Measurements from ENCODE around the gene VWA8.
"Not testable (repeated sequence)": the region's sequence is repeated elsewhere in the genome, so short reads cannot be mapped to it uniquely, and the experiment has no call there.

Gene VWA8

DNA sequence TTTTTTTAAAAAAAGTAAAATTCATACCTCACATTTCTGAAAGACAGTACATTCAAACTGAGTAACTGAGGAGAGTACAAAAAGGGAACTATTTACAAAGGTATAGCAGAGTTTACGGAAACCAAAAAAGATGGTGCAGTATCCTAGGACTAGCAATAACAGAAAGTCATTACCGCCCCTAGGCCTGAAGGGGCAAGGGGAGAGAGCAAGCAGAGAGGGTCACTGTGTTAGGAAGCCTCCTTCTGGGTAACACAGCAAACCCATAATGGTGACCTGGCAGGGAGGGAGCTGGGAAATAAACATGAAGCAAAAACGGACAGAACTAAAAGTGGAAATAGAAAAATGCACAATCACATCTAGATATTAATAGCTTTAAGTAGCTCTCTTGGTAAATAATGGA, 8.2 kb downstream of the VWA8 start:
- no peak overlapping the region for H3K4me3 ChIP-seq (ENCODE audit: low read depth, low read length)
- no peak for TF ChIP-seq CTCF (IDR thresholded peaks at IDR 0.05; ENCODE audit: low read depth, low read length)
- TF ChIP-seq POLR2A (IDR thresholded peaks at IDR 0.05; ENCODE audit: extremely low read depth, insufficient read length) = no peak
- TF ChIP-seq, protein P1, sequence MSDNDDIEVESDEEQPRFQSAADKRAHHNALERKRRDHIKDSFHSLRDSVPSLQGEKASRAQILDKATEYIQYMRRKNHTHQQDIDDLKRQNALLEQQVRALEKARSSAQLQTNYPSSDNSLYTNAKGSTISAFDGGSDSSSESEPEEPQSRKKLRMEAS (IDR thresholded peaks at IDR 0.05; ENCODE audit: low read depth, low read length) = no peak
- no peak for TF ChIP-seq MYC (IDR thresholded peaks at IDR 0.05; ENCODE audit: low read depth, low read length)
- DNase-seq (ENCODE audit: low read depth) = no peak

GRCh38 chr13:41949104-41949503, 11.8 kb downstream of the VWA8 start:
- DNase-seq (ENCODE audit: low read depth) = not testable (repeated sequence)

GRCh38 chr13:41945926-41946325, 15.0 kb downstream of the VWA8 start:
- no peak for TF ChIP-seq MYC (IDR thresholded peaks at IDR 0.05; ENCODE audit: low read depth, low read length)
- no peak overlapping the region for H3K4me3 ChIP-seq (ENCODE audit: low read depth, low read length)
- no peak for DNase-seq (ENCODE audit: low read depth)

More at GRCh38 chr13:41949104-41949503, 11.8 kb downstream of the VWA8 start:
- not testable (repeated sequence) for H3K4me3 ChIP-seq (ENCODE audit: low read depth, low read length)

GRCh38 chr13:41944635-41945397, 16.1 kb downstream of the VWA8 start:
- no peak overlapping the region for H3K4me3 ChIP-seq (ENCODE audit: low read depth, low read length)
- no peak for DNase-seq (ENCODE audit: low read depth)

DNA sequence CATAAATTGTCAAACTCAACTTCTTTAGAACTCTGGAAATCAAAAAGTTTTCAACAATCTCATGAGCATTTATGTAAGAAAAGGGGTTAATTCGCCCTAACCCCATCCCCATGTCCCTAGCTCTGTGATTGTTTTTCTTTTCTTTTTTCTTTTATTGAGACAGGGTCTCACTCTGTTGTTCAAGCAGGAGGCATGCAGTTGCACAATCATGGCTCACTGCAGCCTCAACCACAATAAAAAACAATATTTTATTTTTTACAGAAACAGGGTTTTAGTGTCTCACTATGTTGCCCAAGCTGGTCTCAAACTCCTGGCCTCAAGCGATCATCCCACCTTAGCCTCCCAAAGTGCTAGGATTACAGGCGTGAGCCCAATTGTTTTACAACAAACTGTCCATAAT, 16.7 kb downstream of the VWA8 start:
- TF ChIP-seq CTCF (IDR thresholded peaks at IDR 0.05; ENCODE audit: low read depth, low read length) = no peak
- TF ChIP-seq POLR2A (IDR thresholded peaks at IDR 0.05; ENCODE audit: extremely low read depth, insufficient read length) = no peak
- TF ChIP-seq MYC (IDR thresholded peaks at IDR 0.05; ENCODE audit: low read depth, low read length) = no peak
- TF ChIP-seq, protein P1 (IDR thresholded peaks at IDR 0.05; ENCODE audit: low read depth, low read length) = no peak

More at GRCh38 chr13:41944635-41945397, 16.1 kb downstream of the VWA8 start:
- TF ChIP-seq MYC (IDR thresholded peaks at IDR 0.05; ENCODE audit: low read depth, low read length) = no peak
- no peak for TF ChIP-seq POLR2A (IDR thresholded peaks at IDR 0.05; ENCODE audit: extremely low read depth, insufficient read length)
- no peak for TF ChIP-seq CTCF (IDR thresholded peaks at IDR 0.05; ENCODE audit: low read depth, low read length)
- TF ChIP-seq, protein P1 (IDR thresholded peaks at IDR 0.05; ENCODE audit: low read depth, low read length) = no peak

DNA sequence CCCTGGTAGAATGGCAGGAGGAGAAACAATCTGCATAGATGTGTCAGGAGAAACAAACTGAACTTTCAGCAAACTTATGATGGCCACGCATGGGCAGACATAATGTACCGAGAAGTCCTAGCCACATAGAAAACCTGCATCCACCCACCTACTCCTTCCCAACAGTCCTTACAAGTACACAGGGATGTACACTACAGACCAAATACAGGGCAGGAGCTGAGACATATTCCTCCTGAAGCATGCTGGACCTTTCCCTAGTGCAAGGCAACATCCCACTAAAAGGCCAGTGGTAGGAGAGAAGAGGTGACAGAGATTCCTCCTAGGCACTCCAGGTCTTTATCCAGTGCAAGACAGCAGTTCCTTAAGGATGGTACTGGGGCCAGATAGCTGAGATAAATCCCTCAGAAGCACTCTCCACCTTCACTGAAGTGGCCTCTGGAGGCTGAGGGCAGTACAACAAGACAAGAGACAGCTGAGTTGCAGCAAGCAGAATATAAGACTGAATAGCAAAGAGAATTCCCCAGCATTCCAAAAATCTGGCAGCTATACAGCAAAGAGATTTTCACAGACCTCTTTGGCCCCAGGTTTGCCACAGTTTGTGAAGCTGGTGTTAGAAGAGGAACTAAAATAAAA, 18.3 kb downstream of the VWA8 start:
- peak; percentile 22 for DNase-seq (ENCODE audit: low read depth)
- no peak overlapping the region for H3K4me3 ChIP-seq (ENCODE audit: low read depth, low read length)
- TF ChIP-seq MYC (IDR thresholded peaks at IDR 0.05; ENCODE audit: low read depth, low read length) = no peak
- peak; percentile 10 for TF ChIP-seq CTCF (IDR thresholded peaks at IDR 0.05; ENCODE audit: low read depth, low read length)

More for the DNA sequence above, 16.7 kb downstream of the VWA8 start:
- no peak for DNase-seq (ENCODE audit: low read depth)
- H3K4me3 ChIP-seq (ENCODE audit: low read depth, low read length) = no peak overlapping the region

- H3K4me3 ChIP-seq (ENCODE audit: low read depth, low read length) = no peak overlapping the region
- DNase-seq (ENCODE audit: low read depth) = no peak
- TF ChIP-seq, protein P1 (IDR thresholded peaks at IDR 0.05; ENCODE audit: low read depth, low read length) = no peak
- TF ChIP-seq CTCF (IDR thresholded peaks at IDR 0.05; ENCODE audit: low read depth, low read length) = no peak
- TF ChIP-seq POLR2A (IDR thresholded peaks at IDR 0.05; ENCODE audit: extremely low read depth, insufficient read length) = no peak
- TF ChIP-seq MYC (IDR thresholded peaks at IDR 0.05; ENCODE audit: low read depth, low read length) = no peak
These were observed 19.7 kb downstream of the VWA8 start for GRCh38 chr13:41941174-41941573.

Measured in NB4 (cell line).